ENCODE measurements around the gene ELOA. TPM values are rescaled to one million over a fixed set of nuclear protein-coding genes. Genes with fewer than 3 reads are reported as not detected.
A peak's percentile ranks its signal among the peaks of the same experiment; 100 is the strongest.

The ELOA gene, protein sequence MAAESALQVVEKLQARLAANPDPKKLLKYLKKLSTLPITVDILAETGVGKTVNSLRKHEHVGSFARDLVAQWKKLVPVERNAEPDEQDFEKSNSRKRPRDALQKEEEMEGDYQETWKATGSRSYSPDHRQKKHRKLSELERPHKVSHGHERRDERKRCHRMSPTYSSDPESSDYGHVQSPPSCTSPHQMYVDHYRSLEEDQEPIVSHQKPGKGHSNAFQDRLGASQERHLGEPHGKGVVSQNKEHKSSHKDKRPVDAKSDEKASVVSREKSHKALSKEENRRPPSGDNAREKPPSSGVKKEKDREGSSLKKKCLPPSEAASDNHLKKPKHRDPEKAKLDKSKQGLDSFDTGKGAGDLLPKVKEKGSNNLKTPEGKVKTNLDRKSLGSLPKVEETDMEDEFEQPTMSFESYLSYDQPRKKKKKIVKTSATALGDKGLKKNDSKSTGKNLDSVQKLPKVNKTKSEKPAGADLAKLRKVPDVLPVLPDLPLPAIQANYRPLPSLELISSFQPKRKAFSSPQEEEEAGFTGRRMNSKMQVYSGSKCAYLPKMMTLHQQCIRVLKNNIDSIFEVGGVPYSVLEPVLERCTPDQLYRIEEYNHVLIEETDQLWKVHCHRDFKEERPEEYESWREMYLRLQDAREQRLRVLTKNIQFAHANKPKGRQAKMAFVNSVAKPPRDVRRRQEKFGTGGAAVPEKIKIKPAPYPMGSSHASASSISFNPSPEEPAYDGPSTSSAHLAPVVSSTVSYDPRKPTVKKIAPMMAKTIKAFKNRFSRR
- 10 to 100 TPM; 28.7 to 48.2 (median 36.9) TPM for total RNA-seq
- total RNA-seq (2013) = 32.0 TPM

DNA sequence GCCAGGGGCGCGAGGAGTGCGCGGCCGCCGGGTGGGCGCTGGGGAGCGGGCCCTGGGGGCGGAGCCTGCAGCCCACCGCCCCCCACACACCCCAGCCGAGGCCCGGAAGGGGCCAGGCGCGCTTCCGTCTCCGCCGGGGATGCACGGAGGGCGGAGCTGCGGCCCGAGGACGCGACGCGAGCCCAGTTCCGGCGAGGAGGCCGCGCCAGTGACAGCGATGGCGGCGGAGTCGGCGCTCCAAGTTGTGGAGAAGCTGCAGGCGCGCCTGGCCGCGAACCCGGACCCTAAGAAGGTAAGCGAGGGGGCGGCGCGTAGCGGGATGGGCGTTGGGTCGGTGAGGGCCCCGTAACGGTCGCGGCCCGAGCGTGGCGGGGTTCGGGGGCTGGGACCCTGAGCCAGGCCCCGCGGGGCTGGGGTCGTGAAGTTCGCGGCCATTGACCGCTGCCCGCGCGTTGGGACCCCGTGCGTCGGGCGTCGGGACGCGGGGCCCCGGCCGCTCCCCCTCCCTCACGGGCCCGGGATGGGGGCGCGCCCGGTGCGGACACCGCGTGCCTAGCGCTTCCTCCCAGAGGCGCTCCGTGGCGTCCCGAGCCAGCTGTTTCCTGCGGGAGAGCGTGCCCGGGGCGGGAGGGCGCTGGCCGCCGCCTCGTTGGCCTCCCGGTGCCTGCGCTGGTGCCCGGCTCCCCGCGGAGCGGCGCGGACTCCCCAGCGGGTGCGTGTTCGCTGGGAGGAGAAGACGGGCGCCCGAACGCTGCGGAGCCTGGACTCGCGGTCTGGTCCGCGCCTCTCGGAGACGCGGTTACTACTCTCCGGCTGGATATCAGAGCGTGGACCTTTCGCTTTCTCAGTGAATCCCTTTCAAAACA lies at the start of gene ELOA:
Gene ELOA, plus strand, starts transcription at position 185 of the 866 bp plus-strand sequence. Its CDS starts 33 bp downstream, at position 218.
- peaks cover 16% of the 10 kb centered on the region for H3K4me1 ChIP-seq (ENCODE audit: control insufficient read depth, insufficient read depth, low read length)
- Mint-ChIP-seq H3K27me3 (ENCODE audit: low read depth in 2 of 2) (no peaks in the 10 kb centered on the region), H3K9me3 (no peaks in the 10 kb centered on the region), H3K4me1 (peaks cover 45 to 51% of the 10 kb centered on the region in 2 donors), H3K36me3 (no peaks in the 10 kb centered on the region), H3K4me3 (peak within 1 kb of the TSS; percentile 94), H3K27ac (peak within 1 kb of the TSS; percentile 86 to 88)
- no peaks in the 10 kb centered on the region for H3K27me3 ChIP-seq (ENCODE audit: control insufficient read depth, insufficient read depth, low read length)
- ATAC-seq = peak; percentile 95 to 96 (median 96)
- under 1% methylated on average over 119 of the region's 119 CpGs for WGBS (ENCODE audit: insufficient coverage)
- TF ChIP-seq, protein P1, sequence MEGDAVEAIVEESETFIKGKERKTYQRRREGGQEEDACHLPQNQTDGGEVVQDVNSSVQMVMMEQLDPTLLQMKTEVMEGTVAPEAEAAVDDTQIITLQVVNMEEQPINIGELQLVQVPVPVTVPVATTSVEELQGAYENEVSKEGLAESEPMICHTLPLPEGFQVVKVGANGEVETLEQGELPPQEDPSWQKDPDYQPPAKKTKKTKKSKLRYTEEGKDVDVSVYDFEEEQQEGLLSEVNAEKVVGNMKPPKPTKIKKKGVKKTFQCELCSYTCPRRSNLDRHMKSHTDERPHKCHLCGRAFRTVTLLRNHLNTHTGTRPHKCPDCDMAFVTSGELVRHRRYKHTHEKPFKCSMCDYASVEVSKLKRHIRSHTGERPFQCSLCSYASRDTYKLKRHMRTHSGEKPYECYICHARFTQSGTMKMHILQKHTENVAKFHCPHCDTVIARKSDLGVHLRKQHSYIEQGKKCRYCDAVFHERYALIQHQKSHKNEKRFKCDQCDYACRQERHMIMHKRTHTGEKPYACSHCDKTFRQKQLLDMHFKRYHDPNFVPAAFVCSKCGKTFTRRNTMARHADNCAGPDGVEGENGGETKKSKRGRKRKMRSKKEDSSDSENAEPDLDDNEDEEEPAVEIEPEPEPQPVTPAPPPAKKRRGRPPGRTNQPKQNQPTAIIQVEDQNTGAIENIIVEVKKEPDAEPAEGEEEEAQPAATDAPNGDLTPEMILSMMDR (IDR thresholded peaks at IDR 0.05) = no peak
- peak within 1 kb of the TSS; percentile 78 for H3K27ac ChIP-seq (ENCODE audit: low read length)
- peak; percentile 73 to 90 for DNase-seq
- H3K4me3 ChIP-seq (ENCODE audit: low read length) = peak within 1 kb of the TSS; percentile 71
- H3K36me3 ChIP-seq (ENCODE audit: control insufficient read depth, insufficient read depth, low read length) = no peaks in the 10 kb centered on the region
- intact Hi-C loops (cut with micrococcal nuclease) = no loop called here
- H3K9me3 ChIP-seq (ENCODE audit: control insufficient read depth, insufficient read depth, low read length) = no peaks in the 10 kb centered on the region

- H3K9me3 ChIP-seq (ENCODE audit: control insufficient read depth, insufficient read depth, low read length) = no peaks in the 10 kb centered on the region
- Mint-ChIP-seq H3K36me3 (peaks cover 22% of the 10 kb centered on the region), H3K9me3 (no peaks in the 10 kb centered on the region), H3K27me3 (ENCODE audit: low read depth in 2 of 2) (no peaks in the 10 kb centered on the region), H3K27ac (peak overlapping the region; percentile 91 to 93), H3K4me3 (peak overlapping the region; percentile 52), H3K4me1 (peaks cover 60 to 62% of the 10 kb centered on the region in 2 donors)
- WGBS (ENCODE audit: insufficient coverage) = 84% methylated on average over 2 of the region's 2 CpGs
- peaks cover 54% of the 10 kb centered on the region for H3K36me3 ChIP-seq (ENCODE audit: control insufficient read depth, insufficient read depth, low read length)
- no peaks in the 10 kb centered on the region for H3K27me3 ChIP-seq (ENCODE audit: control insufficient read depth, insufficient read depth, low read length)
- no peak for ATAC-seq
- peaks cover 20% of the 10 kb centered on the region for H3K4me1 ChIP-seq (ENCODE audit: control insufficient read depth, insufficient read depth, low read length)
- DNase-seq = no peak
- intact Hi-C loops (cut with micrococcal nuclease) = no loop called here
- no peak overlapping the region for H3K4me3 ChIP-seq (ENCODE audit: low read length)
- TF ChIP-seq, protein P1 (IDR thresholded peaks at IDR 0.05) = no peak
- H3K27ac ChIP-seq (ENCODE audit: low read length) = no peak overlapping the region
Measured at GRCh38 chr1:23693599-23693998, 49.7 kb upstream of the ELOA start.

DNA sequence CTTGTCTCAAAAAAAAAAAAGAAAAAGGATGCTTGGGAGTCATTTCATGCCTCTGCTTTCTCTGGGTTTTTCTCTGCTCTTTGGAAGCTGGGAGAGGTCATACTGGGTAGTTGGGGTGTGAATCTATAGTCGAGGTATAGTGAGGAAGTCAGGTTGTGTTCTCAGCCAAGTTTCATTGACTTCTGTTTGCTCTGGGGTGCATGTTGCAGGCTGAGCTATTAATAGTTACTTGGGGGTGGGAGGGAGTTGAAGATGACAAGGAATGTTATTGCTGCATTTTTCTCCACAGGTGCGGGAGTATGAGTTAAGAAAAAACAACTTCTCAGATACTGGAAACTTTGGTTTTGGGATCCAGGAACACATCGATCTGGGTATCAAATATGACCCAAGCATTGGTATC lies 48.9 kb upstream of the ELOA start:
- Mint-ChIP-seq H3K36me3 (peaks cover 22% of the 10 kb centered on the region), H3K27ac (peak overlapping the region; percentile 91 to 93), H3K27me3 (ENCODE audit: low read depth in 2 of 2) (no peaks in the 10 kb centered on the region), H3K4me3 (peak overlapping the region; percentile 29), H3K9me3 (no peaks in the 10 kb centered on the region), H3K4me1 (peaks cover 61 to 65% of the 10 kb centered on the region in 2 donors)
- DNase-seq (no peak), ATAC-seq (no peak)
- H3K27me3 ChIP-seq (ENCODE audit: control insufficient read depth, insufficient read depth, low read length) = no peaks in the 10 kb centered on the region
- no peak overlapping the region for H3K27ac ChIP-seq (ENCODE audit: low read length)
- no peak overlapping the region for H3K4me3 ChIP-seq (ENCODE audit: low read length)
- intact Hi-C loops (cut with micrococcal nuclease) = no loop called here
- peaks cover 20% of the 10 kb centered on the region for H3K4me1 ChIP-seq (ENCODE audit: control insufficient read depth, insufficient read depth, low read length)
- H3K36me3 ChIP-seq (ENCODE audit: control insufficient read depth, insufficient read depth, low read length) = peaks cover 61% of the 10 kb centered on the region
- WGBS (ENCODE audit: insufficient coverage) = 65% methylated on average over 3 of the region's 3 CpGs
- TF ChIP-seq, protein P1 (IDR thresholded peaks at IDR 0.05) = no peak
- H3K9me3 ChIP-seq (ENCODE audit: control insufficient read depth, insufficient read depth, low read length) = no peaks in the 10 kb centered on the region

All from natural killer cell (primary cell).